Peyer's patch (tissue), 4 donors: ENCODE results near the gene RAB40B. TPM values are rescaled to one million over a fixed set of nuclear protein-coding genes. Genes with fewer than 3 reads are reported as not detected.

Experiments used
- DNase-seq, 3 donors: peaks; one replicate each; pipeline ENCODE4 v3.0.0-alpha.2; 2017 to 2019
- H3K27ac ChIP-seq, 4 donors: fragments of 200-600 bp; sonication (generic); one replicate each; pipeline ENCODE4 v1.5.1; 2016 to 2019
- H3K27me3 ChIP-seq, 2 donors: fragments of 200-600 bp; sonication (generic); one replicate each; pipeline ENCODE4 v1.5.1; 2019
- H3K36me3 ChIP-seq, 3 donors: fragments of 200-600 bp; sonication (generic); one replicate each; pipeline ENCODE4 v1.5.1; 2016 to 2019
- H3K4me1 ChIP-seq, 4 donors: fragments of 200-600 bp; sonication (generic); one replicate each; pipeline ENCODE4 v1.5.1; 2016 to 2019
- H3K4me3 ChIP-seq, 4 donors: fragments of 200-600 bp; sonication (generic); 1 replicate in 3 of 4; 2 replicates in 1 of 4; pipeline ENCODE4 v1.5.1; 2016 to 2019; ENCODE audit warnings: mild to moderate bottlenecking in 1 of 4
- H3K9me3 ChIP-seq, 4 donors: fragments of 200-600 bp; sonication (generic); one replicate each; pipeline ENCODE4 v1.5.1; 2016 to 2019; ENCODE audit warnings: mild to moderate bottlenecking in 1 of 4
- CTCF ChIP-seq, 6 experiments: fragments of 450-650 bp in 4 of 6; fragments of 200-600 bp in 2 of 6; sonication (generic) in 1 of 6; IDR thresholded peaks; one replicate each; pipeline ENCODE4 v1.5.1; 2017 to 2019; ENCODE audit warnings: antibody characterized with exemption in 6 of 6, mild to moderate bottlenecking in 3 of 6, moderate library complexity in 1 of 6
- POLR2A ChIP-seq, 2 donors: fragments of 450-650 bp; IDR thresholded peaks; one replicate each; pipeline ENCODE4 v1.5.1; 2017; ENCODE audit warnings: antibody characterized with exemption in 2 of 2, mild to moderate bottlenecking in 2 of 2, moderate library complexity in 2 of 2
- total RNA-seq, 4 donors: library from RNA; depleted of rRNA; stranded (reverse); fragments of >200 nt; gene quantifications; one replicate each; pipeline ENCODE4 v1.1.0, GENCODE V29; 2016

RAB40B gene
- total RNA-seq, 4 donors from 2014 or later, result 13.3 to 63.5 (median 29.1) TPM

GRCh38 chr17:82665891-82666290 is 32.6 kb downstream of the RAB40B start:
- H3K27me3 ChIP-seq, result no peaks in the 10 kb centered on the region
- H3K36me3 ChIP-seq, result no peaks in the 10 kb centered on the region
- no peaks in the 10 kb centered on the region for H3K9me3 ChIP-seq
- no peak for TF ChIP-seq CTCF (IDR thresholded peaks at IDR 0.05)
- TF ChIP-seq POLR2A (IDR thresholded peaks at IDR 0.05), result no peak
- H3K27ac ChIP-seq, result no peak overlapping the region
- no peak for DNase-seq
- H3K4me3 ChIP-seq, result no peak overlapping the region
- H3K4me1 ChIP-seq, result peaks cover 0 to 5% (median 0%) of the 10 kb centered on the region in 4 donors

GRCh38 chr17:82665217-82665616 is 33.3 kb downstream of the RAB40B start:
- no peak for TF ChIP-seq POLR2A (IDR thresholded peaks at IDR 0.05)
- TF ChIP-seq CTCF (IDR thresholded peaks at IDR 0.05), result no peak
- Histone ChIP-seq H3K36me3 (no peaks in the 10 kb centered on the region), H3K4me1 (peaks cover 0 to 5% (median 0%) of the 10 kb centered on the region in 4 donors), H3K4me3 (no peak overlapping the region), H3K9me3 (no peaks in the 10 kb centered on the region), H3K27me3 (no peaks in the 10 kb centered on the region), H3K27ac (no peak overlapping the region)
- DNase-seq, result no peak

GRCh38 chr17:82664701-82665182 is 33.8 kb downstream of the RAB40B start:
- Histone ChIP-seq H3K4me3 (no peak overlapping the region), H3K27me3 (no peaks in the 10 kb centered on the region), H3K27ac (no peak overlapping the region), H3K36me3 (no peaks in the 10 kb centered on the region), H3K4me1 (peaks cover 0 to 5% (median 0%) of the 10 kb centered on the region in 4 donors), H3K9me3 (no peaks in the 10 kb centered on the region)
- no peak for TF ChIP-seq CTCF (IDR thresholded peaks at IDR 0.05)
- no peak for TF ChIP-seq POLR2A (IDR thresholded peaks at IDR 0.05)
- no peak for DNase-seq

GRCh38 chr17:82664276-82664575 is 34.3 kb downstream of the RAB40B start:
- no peak for DNase-seq
- Histone ChIP-seq H3K27ac (no peak overlapping the region), H3K27me3 (no peaks in the 10 kb centered on the region), H3K36me3 (peaks cover 0 to 1% (median 0%) of the 10 kb centered on the region in 3 donors), H3K9me3 (no peaks in the 10 kb centered on the region), H3K4me3 (no peak overlapping the region), H3K4me1 (peaks cover 0 to 5% (median 0%) of the 10 kb centered on the region in 4 donors)
- no peak for TF ChIP-seq POLR2A (IDR thresholded peaks at IDR 0.05)
- TF ChIP-seq CTCF (IDR thresholded peaks at IDR 0.05), result no peak

- Histone ChIP-seq H3K4me3 (no peak overlapping the region), H3K9me3 (no peaks in the 10 kb centered on the region), H3K27ac (no peak overlapping the region), H3K36me3 (peaks cover 0 to 7% (median 0%) of the 10 kb centered on the region in 3 donors), H3K4me1 (peaks cover 0 to 2% (median 0%) of the 10 kb centered on the region in 4 donors), H3K27me3 (no peaks in the 10 kb centered on the region)
- DNase-seq, result peak in 1 of 3 donors; percentile 35
- TF ChIP-seq CTCF (IDR thresholded peaks at IDR 0.05) (no peak), POLR2A (IDR thresholded peaks at IDR 0.05) (no peak)
Observed at GRCh38 chr17:82663381-82664275, 34.9 kb downstream of the RAB40B start.
